K562 (cell line): Measurements from ENCODE around the gene EIF1. TPM values are rescaled to one million over a fixed set of nuclear protein-coding genes. Genes with fewer than 3 reads are reported as not detected.

Source experiments
- MAFF ChIP-seq: IDR thresholded peaks from 2 replicates; pipeline ENCODE4 v1.6.1; 2012; ENCODE audit warnings: low read length, improper control_type of control experiment
- NCOA2 ChIP-seq, 2 experiments: fragments of 450-650 bp; IDR thresholded peaks; 2 replicates each; pipeline ENCODE4 v1.6.1; 2018; ENCODE audit warnings: mild to moderate bottlenecking in 2 of 2, moderate library complexity in 1 of 2; ENCODE audit not compliant: partially characterized antibody in 2 of 2
- PHTF2 ChIP-seq: fragments of 250-450 bp; sonication (Bioruptor Pico); IDR thresholded peaks from 2 replicates; pipeline ENCODE4 v1.5.0; 2021; ENCODE audit warnings: mild to moderate bottlenecking
- PRMT5 ChIP-seq: sonication (generic); formaldehyde crosslinking; IDR thresholded peaks from 2 replicates; pipeline ENCODE4 v1.5.0; 2020; ENCODE audit warnings: missing genetic modification reagents
- RUNX1 ChIP-seq: sonication (generic); IDR thresholded peaks from 2 replicates; pipeline ENCODE4 v1.6.1; 2016; ENCODE audit warnings: antibody characterized with exemption, low read depth
- SIX5 ChIP-seq, 2 experiments: IDR thresholded peaks; 2 replicates each; pipeline ENCODE4 v1.6.1; 2011; ENCODE audit warnings: low read length in 2 of 2, borderline replicate concordance in 1 of 2, low read depth in 1 of 2, mild to moderate bottlenecking in 1 of 2, moderate library complexity in 1 of 2; ENCODE audit not compliant: insufficient read depth in 1 of 2
- SLC30A9 ChIP-seq: fragments of 250-450 bp; sonication (Bioruptor Pico); IDR thresholded peaks from 2 replicates; pipeline ENCODE4 v1.8.0; 2022; ENCODE audit warnings: mild to moderate bottlenecking, moderate library complexity
- TAL1 ChIP-seq: fragments of 450-650 bp; IDR thresholded peaks from 2 replicates; pipeline ENCODE4 v1.6.1; 2016; ENCODE audit warnings: mild to moderate bottlenecking
- ZFP1 ChIP-seq: fragments of 450-650 bp; formaldehyde crosslinking; IDR thresholded peaks from 2 replicates; pipeline ENCODE4 v1.4.0; 2020; ENCODE audit warnings: mild to moderate bottlenecking, mixed read lengths
- ZNF146 ChIP-seq: IDR thresholded peaks from one replicate; pipeline ENCODE4 v1.6.1; 2018; ENCODE audit warnings: missing compliant biosample characterization; ENCODE audit not compliant: unreplicated experiment
- ZNF23 ChIP-seq: fragments of 250-450 bp; sonication (Bioruptor Pico); IDR thresholded peaks from 2 replicates; pipeline ENCODE4 v1.4.0; 2020; ENCODE audit warnings: mild to moderate bottlenecking
- ZNF232 ChIP-seq: sonication (generic); formaldehyde crosslinking; IDR thresholded peaks from 2 replicates; pipeline ENCODE4 v1.8.0; 2022; ENCODE audit warnings: mild to moderate bottlenecking, missing genetic modification reagents
- ZNF263 ChIP-seq: sonication (generic); formaldehyde crosslinking; IDR thresholded peaks from 2 replicates; pipeline ENCODE4 v1.8.0; 2022; ENCODE audit warnings: mild to moderate bottlenecking, missing genetic modification reagents, borderline replicate concordance
- ZNF76 ChIP-seq: fragments of 250-450 bp; sonication (Bioruptor Pico); IDR thresholded peaks from 2 replicates; pipeline ENCODE4 v1.4.0; 2020; ENCODE audit warnings: mild to moderate bottlenecking, moderate library complexity, borderline replicate concordance
- polyA plus RNA-seq, 8 experiments: library from polyadenylated mRNA; depleted of rRNA in 4 of 8; stranded (reverse) in 5 of 8; unstranded in 3 of 8; fragments of >200 nt; fragmentation: Nextera tagmentation in 2 of 8; fragmentation: Illumina TruSeq in 1 of 8; extraction: Ambion mirVana in 2 of 8; extraction: Trizol in 1 of 8; gene quantifications; 2 replicates each; pipeline versions ENCODE4 v1.2.1 to v1.2.3, GENCODE V29; 2011 to 2014; ENCODE audit warnings: inconsistent platforms in 1 of 8, missing spikeins in 1 of 8
- total RNA-seq, 7 experiments: library from RNA; depleted of rRNA in 6 of 7; stranded (reverse); fragments of >200 nt in 6 of 7; fragmentation: Illumina TruSeq in 2 of 7; extraction: Trizol in 2 of 7; gene quantifications; 2 replicates each; pipeline versions ENCODE4 v1.2.1 to v1.2.3, GENCODE V29; 2011 to 2021; ENCODE audit warnings: low replicate concordance in 1 of 7
- TF ChIP-seq, protein P1 (sequence below): fragments of 450-650 bp; IDR thresholded peaks from 2 replicates; pipeline ENCODE4 v1.6.1; 2018; ENCODE audit warnings: mild to moderate bottlenecking, low read depth; ENCODE audit not compliant: partially characterized antibody
- TF ChIP-seq, protein P2 (sequence below): sonication (generic); formaldehyde crosslinking; IDR thresholded peaks from 2 replicates; pipeline ENCODE4 v1.8.0; 2022; ENCODE audit warnings: mild to moderate bottlenecking, missing genetic modification reagents
- TF ChIP-seq, protein P3 (sequence below): sonication (generic); formaldehyde crosslinking; IDR thresholded peaks from 2 replicates; pipeline ENCODE4 v1.8.1; 2023; ENCODE audit warnings: mild to moderate bottlenecking, missing genetic modification reagents
- TF ChIP-seq, protein P4 (sequence below): conservative IDR thresholded peaks from 2 replicates; pipeline ENCODE4 v1.6.1; 2011; ENCODE audit warnings: low read depth, mild to moderate bottlenecking, low read length; ENCODE audit not compliant: control insufficient read depth

EIF1 gene
- total and polyA plus RNA-seq, 9 of the 15 experiments (the other 6 are each of a cell fraction or from before 2014, with no cell fraction given) = 67.0 to 1,204 (median 320) TPM

DNA sequence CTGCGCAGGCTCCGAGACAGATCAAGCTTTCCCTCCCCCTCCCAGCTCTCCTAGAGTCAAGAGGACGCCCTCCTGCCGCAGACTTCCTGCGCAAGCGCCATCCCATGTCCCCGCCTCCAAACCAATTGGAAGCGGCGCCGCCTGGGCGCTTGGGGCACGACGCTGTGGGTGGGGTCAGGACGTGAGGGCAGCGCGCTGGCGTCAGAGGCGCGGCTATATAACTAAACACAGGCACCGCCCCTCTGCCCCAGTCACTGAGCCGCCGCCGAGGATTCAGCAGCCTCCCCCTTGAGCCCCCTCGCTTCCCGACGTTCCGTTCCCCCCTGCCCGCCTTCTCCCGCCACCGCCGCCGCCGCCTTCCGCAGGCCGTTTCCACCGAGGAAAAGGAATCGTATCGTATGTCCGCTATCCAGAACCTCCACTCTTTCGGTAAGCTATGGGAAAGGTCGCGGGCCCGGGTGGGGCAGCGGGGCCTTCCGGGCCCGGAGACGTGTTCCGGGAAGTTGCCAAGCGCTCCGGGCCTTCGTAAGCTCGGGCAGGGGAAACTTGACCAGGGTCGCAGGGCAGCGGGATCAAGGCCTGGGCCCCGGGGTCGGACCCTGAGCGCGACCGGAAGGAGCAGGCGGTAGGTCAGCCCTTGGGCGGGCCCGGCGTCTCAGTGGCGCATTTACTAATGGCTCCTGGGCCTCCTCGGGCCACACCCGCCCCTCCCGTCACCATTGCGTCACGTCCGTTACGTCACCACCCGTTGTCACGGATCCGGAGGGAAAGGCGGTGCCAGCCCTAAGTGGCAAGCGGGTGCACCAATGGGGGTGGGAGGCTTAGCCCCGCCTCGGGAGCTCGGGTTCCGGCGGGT is at the start of gene EIF1 (continued):
- TF ChIP-seq ZNF263 (CRISPR knock-in tag) (0 out of 2 replicates have a peak, but pooled peaks have one; percentile 37), SIX5 (IDR thresholded peaks at IDR 0.05; ENCODE audit: borderline replicate concordance in 1 of 2, insufficient read depth in 1 of 2, low read depth in 1 of 2, low read length in 2 of 2) (0 out of 4 replicates have a peak, but pooled peaks of 1 of the 2 experiments have one; percentile 5), TAL1 (0 out of 2 replicates have a peak, but pooled peaks have one; percentile 1), ZNF76 (CRISPR knock-in tag) (peak; percentile 65), ZNF23 (CRISPR knock-in tag) (no peak; the same call in 1 of the 2 replicates), ZFP1 (CRISPR knock-in tag) (no peak), MAFF (no peak), SLC30A9 (CRISPR knock-in tag) (no peak), NCOA2 (IDR thresholded peaks at IDR 0.05; ENCODE audit: partially characterized antibody in 2 of 2) (no peak), ZNF146 (CRISPR knock-in tag) (peak; percentile 8), PRMT5 (CRISPR knock-in tag) (no peak), RUNX1 (peak; percentile 30; the same call in 1 of the 2 replicates), ZNF232 (CRISPR knock-in tag) (no peak), PHTF2 (CRISPR knock-in tag) (peak; percentile 32; the same call in 1 of the 2 replicates)
- TF ChIP-seq, protein P1, sequence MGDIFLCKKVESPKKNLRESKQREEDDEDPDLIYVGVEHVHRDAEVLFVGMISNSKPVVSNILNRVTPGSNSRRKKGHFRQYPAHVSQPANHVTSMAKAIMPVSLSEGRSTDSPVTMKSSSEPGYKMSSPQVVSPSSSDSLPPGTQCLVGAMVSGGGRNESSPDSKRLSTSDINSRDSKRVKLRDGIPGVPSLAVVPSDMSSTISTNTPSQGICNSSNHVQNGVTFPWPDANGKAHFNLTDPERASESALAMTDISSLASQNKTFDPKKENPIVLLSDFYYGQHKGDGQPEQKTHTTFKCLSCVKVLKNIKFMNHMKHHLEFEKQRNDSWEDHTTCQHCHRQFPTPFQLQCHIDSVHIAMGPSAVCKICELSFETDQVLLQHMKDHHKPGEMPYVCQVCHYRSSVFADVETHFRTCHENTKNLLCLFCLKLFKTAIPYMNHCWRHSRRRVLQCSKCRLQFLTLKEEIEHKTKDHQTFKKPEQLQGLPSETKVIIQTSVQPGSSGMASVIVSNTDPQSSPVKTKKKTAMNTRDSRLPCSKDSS = no peak
- TF ChIP-seq, protein P2, sequence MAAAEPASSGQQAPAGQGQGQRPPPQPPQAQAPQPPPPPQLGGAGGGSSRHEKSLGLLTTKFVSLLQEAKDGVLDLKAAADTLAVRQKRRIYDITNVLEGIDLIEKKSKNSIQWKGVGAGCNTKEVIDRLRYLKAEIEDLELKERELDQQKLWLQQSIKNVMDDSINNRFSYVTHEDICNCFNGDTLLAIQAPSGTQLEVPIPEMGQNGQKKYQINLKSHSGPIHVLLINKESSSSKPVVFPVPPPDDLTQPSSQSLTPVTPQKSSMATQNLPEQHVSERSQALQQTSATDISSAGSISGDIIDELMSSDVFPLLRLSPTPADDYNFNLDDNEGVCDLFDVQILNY (CRISPR knock-in tag) = no peak; the same call in 1 of the 2 replicates
- TF ChIP-seq, protein P3, sequence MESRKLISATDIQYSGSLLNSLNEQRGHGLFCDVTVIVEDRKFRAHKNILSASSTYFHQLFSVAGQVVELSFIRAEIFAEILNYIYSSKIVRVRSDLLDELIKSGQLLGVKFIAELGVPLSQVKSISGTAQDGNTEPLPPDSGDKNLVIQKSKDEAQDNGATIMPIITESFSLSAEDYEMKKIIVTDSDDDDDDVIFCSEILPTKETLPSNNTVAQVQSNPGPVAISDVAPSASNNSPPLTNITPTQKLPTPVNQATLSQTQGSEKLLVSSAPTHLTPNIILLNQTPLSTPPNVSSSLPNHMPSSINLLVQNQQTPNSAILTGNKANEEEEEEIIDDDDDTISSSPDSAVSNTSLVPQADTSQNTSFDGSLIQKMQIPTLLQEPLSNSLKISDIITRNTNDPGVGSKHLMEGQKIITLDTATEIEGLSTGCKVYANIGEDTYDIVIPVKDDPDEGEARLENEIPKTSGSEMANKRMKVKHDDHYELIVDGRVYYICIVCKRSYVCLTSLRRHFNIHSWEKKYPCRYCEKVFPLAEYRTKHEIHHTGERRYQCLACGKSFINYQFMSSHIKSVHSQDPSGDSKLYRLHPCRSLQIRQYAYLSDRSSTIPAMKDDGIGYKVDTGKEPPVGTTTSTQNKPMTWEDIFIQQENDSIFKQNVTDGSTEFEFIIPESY (CRISPR knock-in tag) = no peak
- TF ChIP-seq, protein P4, sequence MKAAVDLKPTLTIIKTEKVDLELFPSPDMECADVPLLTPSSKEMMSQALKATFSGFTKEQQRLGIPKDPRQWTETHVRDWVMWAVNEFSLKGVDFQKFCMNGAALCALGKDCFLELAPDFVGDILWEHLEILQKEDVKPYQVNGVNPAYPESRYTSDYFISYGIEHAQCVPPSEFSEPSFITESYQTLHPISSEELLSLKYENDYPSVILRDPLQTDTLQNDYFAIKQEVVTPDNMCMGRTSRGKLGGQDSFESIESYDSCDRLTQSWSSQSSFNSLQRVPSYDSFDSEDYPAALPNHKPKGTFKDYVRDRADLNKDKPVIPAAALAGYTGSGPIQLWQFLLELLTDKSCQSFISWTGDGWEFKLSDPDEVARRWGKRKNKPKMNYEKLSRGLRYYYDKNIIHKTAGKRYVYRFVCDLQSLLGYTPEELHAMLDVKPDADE = peak; percentile 86
